Panc1 (cell line): ENCODE results near the gene FAM25C.
"Not testable (repeated sequence)": the region's sequence is repeated elsewhere in the genome, so short reads cannot be mapped to it uniquely, and the experiment has no call there.

Experiments used
- POLR2AphosphoS5 ChIP-seq: IDR thresholded peaks from 2 replicates; pipeline ENCODE4 v1.6.1; 2012; ENCODE audit warnings: mild to moderate bottlenecking, low read depth, low read length, moderate library complexity
- SIN3A ChIP-seq: IDR thresholded peaks from 2 replicates; pipeline ENCODE4 v1.6.1; 2012; ENCODE audit warnings: low read depth, mild to moderate bottlenecking, low read length, moderate library complexity, borderline replicate concordance; ENCODE audit not compliant: insufficient read depth
- TF ChIP-seq, protein P1 (sequence below): fragments of 450-650 bp; IDR thresholded peaks from 2 replicates; pipeline ENCODE4 v1.5.1; 2017; ENCODE audit warnings: mild to moderate bottlenecking
- TF ChIP-seq, protein P2 (sequence below), 2 experiments: IDR thresholded peaks; 2 replicates each; pipeline ENCODE4 v1.6.1; 2011 to 2012; ENCODE audit warnings: low read depth in 2 of 2, control low read depth in 1 of 2, low read length in 1 of 2, mild to moderate bottlenecking in 1 of 2, moderate library complexity in 1 of 2; ENCODE audit not compliant: insufficient read depth in 1 of 2

DNA sequence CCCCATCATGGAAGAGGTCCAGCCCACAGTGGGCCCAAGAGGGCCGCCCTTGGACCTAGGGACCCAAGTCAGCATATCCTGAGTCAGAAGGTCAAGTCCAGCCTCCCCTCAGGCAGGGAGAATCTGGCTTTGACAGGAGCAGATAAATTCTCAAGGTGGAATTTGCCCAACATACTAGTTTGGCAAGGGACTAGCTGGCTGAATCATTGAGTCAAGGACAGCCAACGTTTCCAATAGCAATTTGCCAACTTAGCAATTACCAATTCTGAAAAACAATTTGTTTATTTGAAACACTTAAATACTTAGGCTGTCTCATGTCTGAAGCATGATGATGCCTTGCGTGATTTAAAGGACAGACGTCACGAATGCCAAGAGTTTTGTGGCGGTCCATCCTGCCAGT is 2.7 kb upstream of the FAM25C start:
- TF ChIP-seq, protein P1, sequence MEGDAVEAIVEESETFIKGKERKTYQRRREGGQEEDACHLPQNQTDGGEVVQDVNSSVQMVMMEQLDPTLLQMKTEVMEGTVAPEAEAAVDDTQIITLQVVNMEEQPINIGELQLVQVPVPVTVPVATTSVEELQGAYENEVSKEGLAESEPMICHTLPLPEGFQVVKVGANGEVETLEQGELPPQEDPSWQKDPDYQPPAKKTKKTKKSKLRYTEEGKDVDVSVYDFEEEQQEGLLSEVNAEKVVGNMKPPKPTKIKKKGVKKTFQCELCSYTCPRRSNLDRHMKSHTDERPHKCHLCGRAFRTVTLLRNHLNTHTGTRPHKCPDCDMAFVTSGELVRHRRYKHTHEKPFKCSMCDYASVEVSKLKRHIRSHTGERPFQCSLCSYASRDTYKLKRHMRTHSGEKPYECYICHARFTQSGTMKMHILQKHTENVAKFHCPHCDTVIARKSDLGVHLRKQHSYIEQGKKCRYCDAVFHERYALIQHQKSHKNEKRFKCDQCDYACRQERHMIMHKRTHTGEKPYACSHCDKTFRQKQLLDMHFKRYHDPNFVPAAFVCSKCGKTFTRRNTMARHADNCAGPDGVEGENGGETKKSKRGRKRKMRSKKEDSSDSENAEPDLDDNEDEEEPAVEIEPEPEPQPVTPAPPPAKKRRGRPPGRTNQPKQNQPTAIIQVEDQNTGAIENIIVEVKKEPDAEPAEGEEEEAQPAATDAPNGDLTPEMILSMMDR: not testable (repeated sequence)
- TF ChIP-seq POLR2AphosphoS5, SIN3A: not testable (repeated sequence)
- TF ChIP-seq, protein P2, sequence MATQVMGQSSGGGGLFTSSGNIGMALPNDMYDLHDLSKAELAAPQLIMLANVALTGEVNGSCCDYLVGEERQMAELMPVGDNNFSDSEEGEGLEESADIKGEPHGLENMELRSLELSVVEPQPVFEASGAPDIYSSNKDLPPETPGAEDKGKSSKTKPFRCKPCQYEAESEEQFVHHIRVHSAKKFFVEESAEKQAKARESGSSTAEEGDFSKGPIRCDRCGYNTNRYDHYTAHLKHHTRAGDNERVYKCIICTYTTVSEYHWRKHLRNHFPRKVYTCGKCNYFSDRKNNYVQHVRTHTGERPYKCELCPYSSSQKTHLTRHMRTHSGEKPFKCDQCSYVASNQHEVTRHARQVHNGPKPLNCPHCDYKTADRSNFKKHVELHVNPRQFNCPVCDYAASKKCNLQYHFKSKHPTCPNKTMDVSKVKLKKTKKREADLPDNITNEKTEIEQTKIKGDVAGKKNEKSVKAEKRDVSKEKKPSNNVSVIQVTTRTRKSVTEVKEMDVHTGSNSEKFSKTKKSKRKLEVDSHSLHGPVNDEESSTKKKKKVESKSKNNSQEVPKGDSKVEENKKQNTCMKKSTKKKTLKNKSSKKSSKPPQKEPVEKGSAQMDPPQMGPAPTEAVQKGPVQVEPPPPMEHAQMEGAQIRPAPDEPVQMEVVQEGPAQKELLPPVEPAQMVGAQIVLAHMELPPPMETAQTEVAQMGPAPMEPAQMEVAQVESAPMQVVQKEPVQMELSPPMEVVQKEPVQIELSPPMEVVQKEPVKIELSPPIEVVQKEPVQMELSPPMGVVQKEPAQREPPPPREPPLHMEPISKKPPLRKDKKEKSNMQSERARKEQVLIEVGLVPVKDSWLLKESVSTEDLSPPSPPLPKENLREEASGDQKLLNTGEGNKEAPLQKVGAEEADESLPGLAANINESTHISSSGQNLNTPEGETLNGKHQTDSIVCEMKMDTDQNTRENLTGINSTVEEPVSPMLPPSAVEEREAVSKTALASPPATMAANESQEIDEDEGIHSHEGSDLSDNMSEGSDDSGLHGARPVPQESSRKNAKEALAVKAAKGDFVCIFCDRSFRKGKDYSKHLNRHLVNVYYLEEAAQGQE (IDR thresholded peaks at IDR 0.05; ENCODE audit: insufficient read depth in 1 of 2, low read depth in 2 of 2, low read length in 1 of 2): not testable (repeated sequence)
